Left hindlimb (tissue), 1 donor: ENCODE results near the gene TTLL9.

Source experiments
- DNase-seq: peaks from one replicate; pipeline ENCODE4 v3.0.0-alpha.2; 2018

The TTLL9 gene

GRCh38 chr20:31859266-31859997 lies 11.0 kb upstream of the TTLL9 start:
- no peak for DNase-seq

- no peak for DNase-seq
These were observed 10.4 kb upstream of the TTLL9 start for GRCh38 chr20:31859998-31860380.

- DNase-seq, result no peak
These were observed 9.9 kb upstream of the TTLL9 start for GRCh38 chr20:31860390-31861134.

GRCh38 chr20:31861135-31861384 lies 9.4 kb upstream of the TTLL9 start:
- DNase-seq, result no peak

- peak; percentile 78 for DNase-seq
These were observed 8.9 kb upstream of the TTLL9 start for GRCh38 chr20:31861385-31862156.

- no peak for DNase-seq
These were observed 8.3 kb upstream of the TTLL9 start for GRCh38 chr20:31862157-31862470.

- DNase-seq, result no peak
These were observed 7.9 kb upstream of the TTLL9 start for GRCh38 chr20:31862506-31862905.

- DNase-seq, result no peak
These were observed 6.9 kb upstream of the TTLL9 start for GRCh38 chr20:31863296-31864085.

- no peak for DNase-seq
These were observed 5.7 kb upstream of the TTLL9 start for GRCh38 chr20:31864521-31865400.

- no peak for DNase-seq
These were observed 4.2 kb upstream of the TTLL9 start for GRCh38 chr20:31866221-31866620.

GRCh38 chr20:31868853-31869672 lies 1.4 kb upstream of the TTLL9 start:
- DNase-seq, result no peak

- DNase-seq, result no peak
These were observed 827 bp upstream of the TTLL9 start for GRCh38 chr20:31869673-31869941.

- no peak for DNase-seq
These were observed 538 bp downstream of the TTLL9 start for GRCh38 chr20:31870726-31871617.

GRCh38 chr20:31871618-31871954 lies 1.2 kb downstream of the TTLL9 start:
- DNase-seq, result no peak

- DNase-seq, result no peak
These were observed 2.0 kb downstream of the TTLL9 start for GRCh38 chr20:31872406-31872805.

- DNase-seq, result no peak
These were observed 5.2 kb downstream of the TTLL9 start for GRCh38 chr20:31875671-31876070.

GRCh38 chr20:31877684-31878083 lies 7.2 kb downstream of the TTLL9 start:
- no peak for DNase-seq

- DNase-seq, result peak; percentile 91
These were observed 8.9 kb downstream of the TTLL9 start for GRCh38 chr20:31879143-31879987.

- no peak for DNase-seq
These were observed 11.5 kb downstream of the TTLL9 start for GRCh38 chr20:31881945-31882344.

- no peak for DNase-seq
These were observed 13.4 kb downstream of the TTLL9 start for GRCh38 chr20:31883829-31884228.
